Ovary (tissue), 10 donors: ENCODE measurements around the gene SPON2. TPM values are rescaled to one million over a fixed set of nuclear protein-coding genes. Genes with fewer than 3 reads are reported as not detected.

ENCODE experiments used
- DNase-seq, 5 donors: peaks; one replicate each; pipeline ENCODE4 v3.0.0-alpha.2; 2019 to 2020
- H3K27ac ChIP-seq, 2 donors: fragments of 200-600 bp; one replicate each; pipeline versions ENCODE4 v1.5.1 to v1.8.0; 2019 to 2022
- H3K27me3 ChIP-seq: fragments of 200-600 bp; one replicate; pipeline ENCODE4 v1.8.0; 2022
- H3K36me3 ChIP-seq: fragments of 200-600 bp; sonication (generic); one replicate; pipeline ENCODE4 v1.5.1; 2019
- H3K4me1 ChIP-seq: one replicate; pipeline ENCODE4 v1.8.1; 2013; ENCODE audit warnings: mild to moderate bottlenecking, moderate library complexity; ENCODE audit not compliant: insufficient read depth
- H3K4me3 ChIP-seq: fragments of 200-600 bp; sonication (generic); one replicate; pipeline ENCODE4 v1.5.1; 2017
- H3K9me3 ChIP-seq, 2 donors: fragments of 200-600 bp in 1 of 2; sonication (generic) in 1 of 2; one replicate each; pipeline versions ENCODE4 v1.5.1 to v1.8.1; 2013 to 2019; ENCODE audit warnings: mild to moderate bottlenecking in 1 of 2, moderate library complexity in 1 of 2
- CTCF ChIP-seq, 3 donors: fragments of 450-650 bp in 2 of 3; fragments of 200-600 bp in 1 of 3; IDR thresholded peaks; one replicate each; pipeline versions ENCODE4 v1.5.1 to v1.8.0; 2016 to 2022; ENCODE audit warnings: antibody characterized with exemption in 3 of 3, mild to moderate bottlenecking in 1 of 3
- EP300 ChIP-seq: sonication (generic); formaldehyde crosslinking; IDR thresholded peaks from one replicate; pipeline ENCODE4 v1.6.1; 2017; ENCODE audit warnings: antibody characterized with exemption
- POLR2A ChIP-seq: fragments of 450-650 bp; IDR thresholded peaks from one replicate; pipeline ENCODE4 v1.6.1; 2017; ENCODE audit warnings: antibody characterized with exemption, mild to moderate bottlenecking, moderate library complexity
- WGBS, 3 donors: extraction: QIAGEN DNeasy Blood & Tissue Kit in 1 of 3; methylation state at CpG; one replicate each; pipeline versions ENCODE4 v1.1.5 to v1.1.7; 2013 to 2017; 5-methylcytosine and 5-hydroxymethylcytosine counted together
- intact Hi-C, 4 donors: fragments of 100-400 bp; cut with DNase I; formaldehyde crosslinking; loops; one replicate each; pipeline versions ENCODE4 v1.11.0 to v1.15.1; 2022 to 2023
- long read RNA-seq, 3 donors: library from polyadenylated mRNA in 2 of 3; unstranded in 2 of 3; transcript quantifications; one replicate each; pipeline ENCODE4 v2.0.0 and lab custom pipeline, GENCODE V29; 2021 to 2026
- polyA plus RNA-seq, 2 donors: library from polyadenylated mRNA; stranded (reverse); fragments of 200-250 nt in 1 of 2; fragments of 350-450 nt in 1 of 2; fragmentation: Illumina TruSeq in 1 of 2; extraction: RNeasy Lipid Tissue Mini Kit (QIAGEN cat#74804) in 1 of 2; gene quantifications; one replicate each; pipeline ENCODE4 v1.2.3, GENCODE V29; 2013 to 2014
- total RNA-seq, 7 donors: library from RNA; depleted of rRNA in 2 of 7; stranded (reverse); fragments of >200 nt in 2 of 7; fragmentation: NEBNext Ultra II Directional in 3 of 7; extraction: Animal tissue kit (Norgen Biotek cat#: 25700) in 3 of 7; gene quantifications; one replicate each; pipeline versions ENCODE4 v1.1.0 to v1.2.4, GENCODE V29; 2016 to 2023
- donor health status: DM: no; HTN: no; CAD: no; lungs with moderate emphysema.
- donor health status: DM: no; HTN: no; CAD: no.
- donor health status: Bipolar disorder and iron deficiency.
- donor health status: DM: yes; HTN: yes; CAD: no.
- donor health status: DM: no; HTN: no; CAD: no.
- donor health status: DM: yes; HTN: yes; CAD: no.

The SPON2 gene
- total RNA-seq, result 100 to 1,000 TPM in 1 of 7 donors, 10 to 100 TPM in 6; 12.2 to 104 (median 55.3) TPM
- polyA plus RNA-seq, result 10 to 100 TPM in 1 of 2 donors, 1 to 10 TPM in 1; 8.0 to 46.2 TPM
- long read RNA-seq, donor 1, transcript SPON2-201 (6 exons, 1,869 nt), result major isoform, 197 of 273 reads
- long read RNA-seq, donor 1, partial matches to known transcripts, result 38 of 273 reads
- long read RNA-seq, donor 1, other reads (novel, unspliced or antisense), result 36 of 273 reads
- long read RNA-seq, donor 2, partial matches to known transcripts, result 0 of 4 reads
- long read RNA-seq, donor 2, other reads (novel, unspliced or antisense), result 0 of 4 reads
- long read RNA-seq, donor 3, transcript SPON2-201 (6 exons, 1,869 nt), result major isoform, 109 of 220 reads
- long read RNA-seq, donor 3, partial matches to known transcripts, result 59 of 220 reads
- long read RNA-seq, donor 3, other reads (novel, unspliced or antisense), result 50 of 220 reads

GRCh38 chr4:1172228-1172851 is at the start of gene SPON2:
Gene SPON2, minus strand, starts transcription at chr4:1172583.
- DNase-seq, result peak; percentile 54 to 81 (median 63)
- Histone ChIP-seq H3K27me3 (no peaks in the 10 kb centered on the region), H3K36me3 (no peaks in the 10 kb centered on the region), H3K27ac (peak within 1 kb of the TSS; percentile 76 to 77), H3K4me3 (peak within 1 kb of the TSS; percentile 47), H3K4me1 (peaks cover 16% of the 10 kb centered on the region), H3K9me3 (no peaks in the 10 kb centered on the region)
- intact Hi-C loops, result loop anchor here in 3 of 4 donors (5.0 to 10.0 kb wide), 3 partner anchors 35 to 172 kb away; partner anchors contain the start of genes CTBP1 (in 1 of the 3) and UVSSA (in 1 of the 3)
- TF ChIP-seq CTCF (IDR thresholded peaks at IDR 0.05) (no peak), EP300 (no peak), POLR2A (no peak)
- 1 to 2% (median 2%) methylated on average over 51 to 54 of the region's 54 CpGs for WGBS, 3 donors

GRCh38 chr4:1221155-1221870 is 48.9 kb upstream of the SPON2 start:
- WGBS, 3 donors, result 88 to 90% (median 88%) methylated on average over 33 of the region's 33 CpGs
- no peak for TF ChIP-seq POLR2A
- TF ChIP-seq CTCF (IDR thresholded peaks at IDR 0.05), result no peak
- no peak for TF ChIP-seq EP300
- H3K27ac ChIP-seq, result no peak overlapping the region
- H3K4me3 ChIP-seq, result no peak overlapping the region
- H3K27me3 ChIP-seq, result no peaks in the 10 kb centered on the region
- H3K36me3 ChIP-seq, result no peaks in the 10 kb centered on the region
- no peaks in the 10 kb centered on the region for H3K9me3 ChIP-seq
- DNase-seq, result no peak
- H3K4me1 ChIP-seq, result peaks cover 5% of the 10 kb centered on the region
- intact Hi-C loops, result no loop called here

GRCh38 chr4:1220566-1220965 is 48.2 kb upstream of the SPON2 start:
- WGBS, 3 donors, result 92 to 93% (median 92%) methylated on average over 16 of the region's 16 CpGs
- no peaks in the 10 kb centered on the region for H3K27me3 ChIP-seq
- intact Hi-C loops, result no loop called here

More at GRCh38 chr4:1220566-1220965, 48.2 kb upstream of the SPON2 start:
- no peak for DNase-seq
- Histone ChIP-seq H3K36me3 (no peaks in the 10 kb centered on the region), H3K27ac (no peak overlapping the region), H3K4me1 (peaks cover 2% of the 10 kb centered on the region), H3K9me3 (no peaks in the 10 kb centered on the region), H3K4me3 (no peak overlapping the region)
- TF ChIP-seq POLR2A (no peak), CTCF (IDR thresholded peaks at IDR 0.05) (no peak), EP300 (no peak)
